MM.1S (cell line): Measurements from ENCODE around the gene SECISBP2.

Experiments
- CTCF ChIP-seq: fragments of 300-600 bp; sonication (generic); IDR thresholded peaks from 2 replicates; pipeline ENCODE4 v1.5.1; 2016; ENCODE audit warnings: antibody characterized with exemption, low read length, mixed read lengths
- EZH2 ChIP-seq: fragments of 300-600 bp; sonication (generic); optimal IDR thresholded peaks from 2 replicates; pipeline ENCODE3; 2017; ENCODE audit warnings: low read depth, mild to moderate bottlenecking, antibody characterized with exemption, low read length, mixed read lengths
- EZH2phosphoT487 ChIP-seq: fragments of 300-600 bp; sonication (generic); IDR thresholded peaks from 2 replicates; pipeline ENCODE4 v1.6.1; 2018; ENCODE audit warnings: antibody characterized with exemption, low read length

GRCh38 chr9:89340332-89340731, 22.0 kb downstream of the SECISBP2 start:
- TF ChIP-seq CTCF = no peak
- TF ChIP-seq EZH2phosphoT487 = no peak
- TF ChIP-seq EZH2 = no peak
